ENCODE data around the gene CCDC8. TPM values are rescaled to one million over a fixed set of nuclear protein-coding genes. Genes with fewer than 3 reads are reported as not detected.
A peak's percentile ranks its signal among the peaks of the same experiment; 100 is the strongest.
"Not testable (repeated sequence)": the region's sequence is repeated elsewhere in the genome, so short reads cannot be mapped to it uniquely, and the experiment has no call there.

Gene CCDC8
- total and polyA plus RNA-seq, 2 experiments from 2014 or later = 74.0 to 127 TPM

GRCh38 chr19:46441866-46442265 is 28.5 kb upstream of the CCDC8 start:
- Histone ChIP-seq H3K4me1 (ENCODE audit: low read depth) (no peaks in the 10 kb centered on the region), H3K9me3 (ENCODE audit: low read depth) (no peaks in the 10 kb centered on the region), H3K4me3 (no peak overlapping the region), H3K36me3 (no peaks in the 10 kb centered on the region), H3K27ac (no peak overlapping the region), H3K27me3 (no peaks in the 10 kb centered on the region)
- TF ChIP-seq CTCF (IDR thresholded peaks at IDR 0.05; ENCODE audit: low read depth, low read length) = no peak
- DNase-seq (ENCODE audit: low read depth in 1 of 2, low spot score in 1 of 2) = peak in 1 of 2 donors; percentile 61

GRCh38 chr19:46435689-46436088 is 22.3 kb upstream of the CCDC8 start:
- not testable (repeated sequence) for H3K4me3 ChIP-seq; DNase-seq (ENCODE audit: low read depth in 1 of 2, low spot score in 1 of 2); H3K27ac ChIP-seq; H3K27me3 ChIP-seq; H3K4me1 ChIP-seq (ENCODE audit: low read depth); H3K36me3 ChIP-seq; H3K9me3 ChIP-seq (ENCODE audit: low read depth)

GRCh38 chr19:46435009-46435408 is 21.6 kb upstream of the CCDC8 start:
- DNase-seq (ENCODE audit: low read depth in 1 of 2, low spot score in 1 of 2) = no peak
- Histone ChIP-seq H3K9me3 (ENCODE audit: low read depth) (no peaks in the 10 kb centered on the region), H3K27me3 (no peaks in the 10 kb centered on the region), H3K36me3 (no peaks in the 10 kb centered on the region), H3K27ac (no peak overlapping the region), H3K4me1 (ENCODE audit: low read depth) (no peaks in the 10 kb centered on the region), H3K4me3 (no peak overlapping the region)
- TF ChIP-seq CTCF (IDR thresholded peaks at IDR 0.05; ENCODE audit: low read depth, low read length) = no peak

GRCh38 chr19:46433470-46433869 is 20.1 kb upstream of the CCDC8 start:
- H3K9me3 ChIP-seq (ENCODE audit: low read depth); H3K4me3 ChIP-seq; H3K4me1 ChIP-seq (ENCODE audit: low read depth); H3K27ac ChIP-seq; H3K36me3 ChIP-seq; H3K27me3 ChIP-seq; DNase-seq (ENCODE audit: low read depth in 1 of 2, low spot score in 1 of 2): not testable (repeated sequence)

- Histone ChIP-seq H3K4me3 (no peak overlapping the region), H3K4me1 (ENCODE audit: low read depth) (no peaks in the 10 kb centered on the region), H3K27me3 (peaks cover 14% of the 10 kb centered on the region), H3K27ac (no peak overlapping the region), H3K9me3 (ENCODE audit: low read depth) (no peaks in the 10 kb centered on the region), H3K36me3 (no peaks in the 10 kb centered on the region)
- peak; percentile 13 for TF ChIP-seq CTCF (IDR thresholded peaks at IDR 0.05; ENCODE audit: low read depth, low read length)
- DNase-seq (ENCODE audit: low read depth in 1 of 2, low spot score in 1 of 2) = peak in 1 of 2 donors; percentile 35
Observed at GRCh38 chr19:46431824-46432223, 18.5 kb upstream of the CCDC8 start.

GRCh38 chr19:46429999-46430398 is 16.6 kb upstream of the CCDC8 start:
- no peaks in the 10 kb centered on the region for H3K36me3 ChIP-seq
- H3K27me3 ChIP-seq = peaks cover 14% of the 10 kb centered on the region
- no peak overlapping the region for H3K27ac ChIP-seq
- no peak for DNase-seq (ENCODE audit: low read depth in 1 of 2, low spot score in 1 of 2)
- TF ChIP-seq CTCF (IDR thresholded peaks at IDR 0.05; ENCODE audit: low read depth, low read length) = no peak
- peaks cover 6% of the 10 kb centered on the region for H3K4me1 ChIP-seq (ENCODE audit: low read depth)
- H3K9me3 ChIP-seq (ENCODE audit: low read depth) = no peaks in the 10 kb centered on the region
- no peak overlapping the region for H3K4me3 ChIP-seq
